Muscle of back (tissue), 13 donors: ENCODE results near the gene MMP7. TPM values are rescaled to one million over a fixed set of nuclear protein-coding genes. Genes with fewer than 3 reads are reported as not detected.

Experiments used
- DNase-seq, 3 donors: peaks; one replicate each; pipeline versions ENCODE4 v3.0.0 to v3.0.0-alpha.2; 2013
- long read RNA-seq, 9 donors: transcript quantifications; one replicate each; lab custom pipeline, GENCODE V29; 2026
- polyA plus RNA-seq, 10 donors: library from polyadenylated mRNA; unstranded; fragments of 120-200 nt; gene quantifications; one replicate each; pipeline ENCODE4 v1.2.1, GENCODE V29; 2013; ENCODE audit not compliant: insufficient read length in 10 of 10

MMP7 gene, protein sequence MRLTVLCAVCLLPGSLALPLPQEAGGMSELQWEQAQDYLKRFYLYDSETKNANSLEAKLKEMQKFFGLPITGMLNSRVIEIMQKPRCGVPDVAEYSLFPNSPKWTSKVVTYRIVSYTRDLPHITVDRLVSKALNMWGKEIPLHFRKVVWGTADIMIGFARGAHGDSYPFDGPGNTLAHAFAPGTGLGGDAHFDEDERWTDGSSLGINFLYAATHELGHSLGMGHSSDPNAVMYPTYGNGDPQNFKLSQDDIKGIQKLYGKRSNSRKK
- not detected for polyA plus RNA-seq
- long read RNA-seq, donor 1 = 0 reads
- long read RNA-seq, donor 2 = 0 reads
- long read RNA-seq, donor 3 = 0 reads
- long read RNA-seq, donor 4 = 0 reads
- long read RNA-seq, donor 5 = 0 reads
- long read RNA-seq, donor 6 = 0 reads
- long read RNA-seq, donor 7 = 0 reads
- long read RNA-seq, donor 8 = 0 reads
- long read RNA-seq, donor 9 = 0 reads

DNA sequence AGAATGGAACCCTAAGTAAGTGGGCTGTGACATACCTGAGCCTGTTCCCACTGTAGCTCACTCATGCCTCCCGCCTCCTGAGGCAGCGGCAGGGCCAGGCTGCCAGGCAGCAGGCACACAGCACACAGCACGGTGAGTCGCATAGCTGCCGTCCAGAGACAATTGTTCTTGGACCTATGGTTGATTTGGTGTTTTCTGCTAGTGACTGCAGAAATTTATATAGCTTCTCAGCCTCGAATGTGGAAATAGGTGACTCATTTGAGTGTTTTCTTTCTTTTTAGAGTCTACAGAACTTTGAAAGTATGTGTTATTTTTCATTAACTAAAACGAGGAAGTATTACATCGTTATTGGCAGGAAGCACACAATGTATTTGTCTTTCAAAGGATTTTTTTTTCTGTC lies at the start of gene MMP7:
TSS of gene MMP7 (minus strand) at position 190 of the 400 bp plus-strand sequence. CDS start at position 143, 47 bp downstream.
- peak in 1 of 3 donors; percentile 10 for DNase-seq

DNA sequence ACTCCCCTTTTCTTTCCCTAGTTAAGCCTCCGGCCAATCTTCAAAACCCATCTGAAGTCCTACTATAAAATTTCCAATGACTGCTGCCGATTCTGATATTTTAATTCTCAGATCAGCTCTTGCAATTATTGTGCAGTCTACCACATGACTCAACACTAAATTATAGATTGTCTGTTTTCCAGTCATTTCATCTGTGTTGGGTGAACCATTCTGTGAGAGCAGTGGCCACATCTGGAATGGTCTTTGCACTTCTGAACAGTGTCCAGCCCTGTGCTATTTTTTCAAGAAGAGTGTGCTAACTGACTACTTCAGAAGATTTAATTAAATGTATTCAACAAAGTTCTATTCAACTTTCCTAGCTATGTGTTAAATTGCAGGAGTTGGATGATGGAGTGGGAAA lies 47.2 kb upstream of the MMP7 start:
- no peak for DNase-seq

DNA sequence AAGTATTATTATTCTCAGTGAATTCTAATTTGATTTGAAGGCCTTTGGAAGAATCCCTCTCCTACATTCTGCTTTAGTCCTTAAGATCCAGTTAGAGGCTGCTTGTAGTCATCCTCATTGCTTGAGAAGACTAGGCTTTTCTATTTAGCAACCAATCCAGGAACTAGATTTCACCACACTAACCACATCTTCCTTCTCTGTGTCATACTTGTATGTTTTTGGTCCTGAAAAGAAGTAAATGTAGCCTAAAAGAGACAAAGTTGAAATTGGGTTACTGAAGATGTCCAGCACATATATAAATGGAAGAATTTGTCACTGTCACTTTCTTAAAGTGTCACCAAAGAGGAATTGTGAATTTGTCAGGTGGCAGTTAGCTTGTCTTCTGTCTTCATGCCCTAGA lies 46.6 kb upstream of the MMP7 start:
- no peak for DNase-seq

DNA sequence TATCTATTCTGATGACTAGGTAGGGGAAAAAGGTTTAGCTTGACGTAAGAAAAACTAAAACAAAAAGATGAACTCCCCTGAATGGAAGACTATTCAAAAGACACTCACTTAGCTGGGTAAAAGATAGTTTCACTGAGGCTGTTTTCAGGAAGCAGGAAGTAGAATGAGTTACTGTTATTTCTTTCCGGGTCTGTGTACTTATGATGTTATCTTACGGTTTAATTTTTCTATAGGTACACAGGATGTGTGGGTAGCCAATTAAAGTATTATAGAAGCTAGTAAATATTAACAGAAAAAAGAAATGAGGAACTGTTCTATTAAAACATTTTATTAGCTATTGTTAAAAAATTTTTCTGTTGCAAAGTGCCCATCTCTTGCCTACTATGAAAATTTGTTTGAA lies 45.8 kb upstream of the MMP7 start:
- no peak for DNase-seq

DNA sequence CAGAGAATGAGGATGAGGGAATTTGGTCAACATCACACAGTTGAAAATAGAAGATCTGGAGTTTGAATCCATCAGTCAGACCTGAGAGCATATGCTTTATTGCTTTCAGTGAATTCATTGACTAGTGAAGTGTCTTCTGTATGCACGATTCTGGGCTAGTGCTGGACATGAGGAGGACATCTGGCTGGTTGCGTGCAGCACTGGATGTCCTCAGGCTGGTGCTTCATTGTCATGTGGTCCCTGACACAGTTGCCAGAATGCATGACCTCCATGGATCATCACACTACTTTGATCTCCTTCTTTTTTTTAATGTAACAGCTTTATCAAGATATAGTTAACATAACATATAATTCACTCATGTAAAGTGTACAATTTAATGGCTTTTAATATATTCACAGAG lies 44.5 kb upstream of the MMP7 start:
- no peak for DNase-seq

DNA sequence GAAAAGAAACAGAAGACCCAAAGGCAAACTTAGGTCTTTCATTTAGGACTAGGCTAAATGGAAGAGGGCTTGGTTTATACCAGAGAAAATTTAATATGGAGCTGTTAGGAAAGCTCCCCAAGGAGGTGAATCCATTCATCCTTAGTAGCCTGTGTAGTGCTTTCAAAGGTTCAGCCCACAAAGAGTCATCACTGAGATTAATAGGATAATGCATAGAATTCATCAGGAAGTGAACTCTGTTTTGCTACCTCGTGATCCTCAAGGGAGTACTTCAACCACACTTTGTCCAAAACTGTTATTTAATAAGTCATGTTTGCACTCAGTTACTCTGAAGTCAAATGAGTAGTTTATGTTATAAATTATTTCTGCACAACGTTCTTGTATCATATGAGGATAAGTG lies 43.3 kb upstream of the MMP7 start:
- DNase-seq = peak in 1 of 3 donors; percentile 5

DNA sequence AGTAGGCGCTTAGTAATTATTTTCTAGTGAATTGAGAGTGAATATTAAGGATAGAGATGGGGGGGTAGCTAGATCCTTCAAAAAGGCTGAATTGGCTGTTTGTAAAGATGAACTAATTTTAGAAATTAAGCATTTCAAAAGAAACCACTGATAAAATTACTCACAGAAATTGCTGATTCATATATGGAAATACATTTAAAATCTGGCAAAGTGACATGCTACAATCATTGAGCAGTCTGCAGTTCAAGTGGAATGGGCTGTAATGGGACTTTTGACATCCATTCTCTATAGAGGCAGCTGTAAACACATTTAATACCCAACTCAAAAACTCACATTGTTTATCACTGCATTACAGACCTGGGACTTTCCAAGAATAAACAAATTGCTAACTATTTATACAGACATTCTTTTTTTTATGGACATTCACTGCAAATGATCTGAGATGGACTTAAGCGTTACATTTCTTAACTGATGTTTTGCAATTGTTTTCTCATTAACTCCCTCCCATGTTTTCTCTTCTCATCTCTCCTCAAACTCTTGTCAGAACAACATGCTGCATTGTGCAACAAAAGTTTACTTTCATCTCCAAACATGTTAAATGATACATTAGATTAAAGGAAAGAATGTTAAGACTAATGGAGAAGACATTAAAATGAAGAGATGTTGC lies 42.1 kb upstream of the MMP7 start:
- no peak for DNase-seq

DNA sequence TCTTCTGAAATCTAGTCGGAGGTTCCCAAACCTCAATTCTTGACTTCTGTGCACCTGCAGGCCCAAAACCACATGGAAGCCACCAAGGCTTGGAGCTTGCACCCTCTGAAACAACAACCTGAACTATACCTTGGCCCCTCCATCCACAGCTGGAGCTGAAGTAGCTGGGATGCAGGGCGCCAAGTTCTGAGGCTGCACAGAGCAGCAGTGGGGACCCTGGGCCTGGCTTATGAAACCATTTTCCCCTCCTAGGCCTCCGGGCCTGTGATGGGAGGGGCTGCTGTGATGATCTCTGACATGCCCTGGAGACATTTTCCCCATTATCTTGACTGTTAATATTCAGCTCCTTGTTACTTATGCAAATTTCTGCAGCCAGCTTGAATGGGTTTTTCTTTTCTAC lies 38.3 kb upstream of the MMP7 start:
- DNase-seq = no peak

DNA sequence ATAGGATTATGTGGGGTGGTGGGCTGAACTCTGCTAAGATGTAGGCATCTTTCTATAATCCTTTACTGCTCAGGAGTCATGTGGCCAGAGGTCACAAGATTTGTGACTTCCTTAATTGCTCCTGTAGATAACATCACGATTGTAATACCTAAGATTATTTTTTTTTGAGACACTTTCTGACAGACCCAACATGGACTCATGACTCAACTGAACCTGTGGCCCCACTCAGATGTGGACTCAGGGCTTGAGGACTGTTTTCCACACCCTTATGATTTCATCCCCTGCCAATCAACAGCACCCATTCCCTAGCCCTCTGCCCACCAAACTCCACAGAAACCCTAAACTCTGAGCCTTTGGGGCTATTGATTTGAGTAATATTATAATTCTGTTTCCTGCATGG lies 35.6 kb upstream of the MMP7 start:
- no peak for DNase-seq

DNA sequence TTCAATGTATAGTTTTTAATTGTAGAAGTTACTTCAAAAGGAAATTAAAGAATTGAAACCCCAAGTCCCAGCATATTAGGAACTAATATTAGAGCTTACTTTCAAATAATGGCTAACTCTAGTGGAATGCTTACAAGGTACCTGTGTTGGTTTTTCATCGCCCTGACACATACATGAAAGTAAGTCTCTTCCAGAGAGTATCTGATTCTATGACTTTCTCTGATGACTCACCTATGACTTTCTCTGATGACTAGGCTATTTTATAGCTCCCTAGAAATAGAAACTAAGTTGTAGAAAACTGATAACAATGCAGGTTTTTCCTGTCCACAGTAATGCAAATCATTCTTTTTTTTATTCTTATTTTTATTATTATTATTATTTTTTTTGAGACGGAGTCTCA lies 33.6 kb upstream of the MMP7 start:
- peak in 1 of 3 donors; percentile 18 for DNase-seq

DNA sequence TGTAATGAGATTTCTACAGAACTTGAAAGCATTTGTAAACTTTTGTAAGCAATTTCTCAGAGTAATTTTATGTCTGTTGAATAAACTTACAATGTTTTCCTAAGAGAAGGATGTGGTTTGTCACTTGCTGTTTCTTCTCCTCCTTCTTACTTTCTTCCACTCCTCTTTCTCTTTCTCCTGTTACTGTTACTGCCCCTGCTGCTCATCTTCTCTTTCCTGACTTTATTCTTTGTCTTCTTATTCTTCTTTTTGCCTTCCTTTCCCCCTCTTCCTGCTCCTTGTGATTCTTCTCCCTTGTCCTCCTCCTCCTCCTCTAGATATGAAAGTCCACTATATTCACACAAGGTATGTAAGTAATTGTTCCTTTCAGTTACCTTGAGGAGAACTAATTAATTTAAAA lies 31.1 kb upstream of the MMP7 start:
- DNase-seq = no peak

DNA sequence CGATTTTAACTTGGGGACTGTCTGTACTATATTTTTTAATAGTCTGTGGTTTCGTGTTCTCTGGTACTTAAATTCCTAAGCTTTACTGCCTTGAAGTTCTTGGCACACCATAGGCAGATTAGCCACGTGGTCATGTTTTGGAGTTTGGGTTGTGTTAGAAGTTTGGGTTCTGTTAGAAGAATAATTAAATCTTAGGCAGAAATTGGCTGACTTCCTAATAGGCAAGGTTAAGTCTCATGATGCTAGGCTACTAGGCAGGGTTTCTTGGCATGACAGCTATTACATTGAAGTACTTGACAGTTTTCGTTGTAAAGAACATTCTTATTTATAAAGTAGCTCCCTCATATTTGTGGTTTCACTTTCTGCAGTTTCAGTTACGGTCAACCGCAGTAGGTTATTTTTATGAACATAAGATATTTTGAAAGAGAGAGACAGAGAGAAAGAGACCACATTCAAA lies 30.0 kb upstream of the MMP7 start:
- peak; percentile 10 to 56 (median 17) for DNase-seq

DNA sequence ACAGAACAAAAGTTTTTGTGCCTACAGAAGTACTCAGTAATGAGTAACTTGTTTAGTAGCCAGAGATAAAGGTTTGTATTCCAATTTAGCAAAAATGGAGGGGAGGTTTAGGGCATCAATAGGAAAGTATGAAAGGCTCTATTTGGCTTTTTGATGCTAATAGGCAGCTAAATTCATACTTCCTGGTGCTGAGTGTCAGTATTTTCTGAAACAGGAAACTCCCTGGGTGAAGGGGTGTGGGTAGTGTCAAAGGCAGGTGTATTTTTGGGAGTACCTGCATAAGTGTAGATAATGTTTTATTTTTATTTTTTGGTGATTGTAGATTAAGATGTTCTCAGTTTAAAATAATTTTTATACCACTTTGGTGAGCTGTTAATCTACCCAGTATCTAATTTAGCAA lies 29.3 kb upstream of the MMP7 start:
- DNase-seq = no peak

DNA sequence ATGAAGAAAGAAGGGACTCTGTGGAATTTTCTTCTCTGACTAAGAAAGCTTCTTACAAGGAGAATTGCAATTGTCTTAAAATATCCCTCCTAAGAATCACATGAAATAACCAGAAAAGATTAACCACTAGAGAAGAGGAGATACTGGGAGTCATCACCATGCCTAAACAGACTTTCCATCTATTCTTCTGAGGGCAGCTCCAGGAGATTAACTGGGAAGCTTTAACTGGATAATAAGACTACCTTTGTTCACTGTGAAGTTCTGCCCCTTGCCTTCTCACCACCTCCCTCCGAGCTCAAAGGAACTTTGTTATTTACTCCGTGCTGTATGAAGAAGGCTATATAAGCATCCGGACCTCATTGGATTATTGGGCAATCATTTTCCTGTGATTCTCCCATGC lies 24.5 kb upstream of the MMP7 start:
- DNase-seq = no peak

DNA sequence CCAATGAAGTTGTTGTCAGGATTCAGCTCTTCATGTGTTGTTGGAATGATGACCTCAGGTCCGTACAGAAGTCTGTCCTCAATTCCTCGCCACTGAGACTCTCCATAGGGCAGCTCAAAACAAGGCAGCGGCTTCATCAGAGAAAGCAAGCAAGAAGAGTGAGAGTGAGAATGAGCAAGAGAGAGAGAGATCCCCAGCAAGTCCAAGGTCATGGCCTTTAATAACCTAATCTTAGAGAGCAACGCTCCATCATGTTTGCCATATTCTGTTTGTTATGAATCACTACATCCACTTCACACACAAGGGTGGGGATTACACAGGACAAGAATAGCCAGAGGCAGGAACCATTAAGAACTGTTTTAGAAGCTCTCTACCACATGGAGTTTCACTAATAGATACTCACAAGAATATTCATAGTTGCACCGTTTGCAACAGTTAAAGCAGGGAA lies 23.3 kb upstream of the MMP7 start:
- DNase-seq = no peak

DNA sequence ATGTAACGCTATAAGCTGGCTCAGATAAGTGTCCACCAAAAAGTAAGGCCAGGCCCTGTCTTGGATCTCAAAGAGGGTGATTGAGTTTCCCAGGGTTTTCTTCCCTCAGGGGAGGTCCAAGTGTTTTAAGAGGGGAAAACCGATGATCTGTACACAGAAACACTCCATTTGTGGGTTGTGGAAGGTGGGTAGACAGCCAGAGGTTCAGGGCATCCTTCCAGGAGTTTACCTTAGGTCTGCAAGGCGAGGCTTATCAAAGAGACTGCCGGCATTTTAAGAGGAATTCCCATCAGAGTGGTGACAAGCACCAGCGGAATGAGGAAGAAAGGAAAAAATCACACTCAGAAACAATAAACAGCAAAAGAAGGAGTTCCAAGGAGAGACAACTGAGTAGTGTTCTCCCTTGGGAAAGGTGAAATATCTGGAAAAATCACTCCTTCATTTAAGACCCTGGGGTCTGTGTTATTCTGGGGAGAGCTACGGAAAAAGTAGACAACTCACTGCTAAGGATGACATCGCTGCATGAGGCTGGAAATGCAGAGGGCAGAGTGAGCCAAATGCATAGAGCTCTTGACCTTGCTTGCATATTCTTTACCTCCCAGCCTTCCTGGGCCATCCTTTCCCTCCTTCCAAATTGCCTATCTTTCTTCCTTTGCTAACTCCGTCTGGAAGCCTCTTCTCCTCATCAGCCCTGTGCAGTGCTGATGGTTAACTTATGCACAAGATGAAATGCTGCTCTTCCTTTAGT lies 22.1 kb upstream of the MMP7 start:
- peak in 1 of 3 donors; percentile 17 for DNase-seq

DNA sequence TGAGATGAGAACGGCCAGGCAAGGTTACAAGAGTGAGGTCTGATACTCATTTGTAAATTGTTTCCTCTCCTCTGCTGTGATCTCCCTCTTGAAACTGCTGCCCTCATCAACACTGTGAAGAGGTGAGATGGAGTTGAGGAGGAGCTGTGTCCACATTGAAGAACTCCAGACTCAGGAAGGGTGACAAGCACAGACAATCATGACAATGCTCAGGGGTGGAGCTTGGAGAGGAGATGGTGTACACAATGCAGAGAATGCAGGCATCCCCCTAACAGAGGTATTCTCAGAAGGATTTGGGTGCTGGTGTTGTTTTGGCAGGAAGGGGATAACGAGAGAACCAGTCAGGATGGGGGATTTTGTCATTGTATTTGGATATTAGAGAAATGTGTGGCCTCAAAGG lies 21.5 kb upstream of the MMP7 start:
- no peak for DNase-seq

DNA sequence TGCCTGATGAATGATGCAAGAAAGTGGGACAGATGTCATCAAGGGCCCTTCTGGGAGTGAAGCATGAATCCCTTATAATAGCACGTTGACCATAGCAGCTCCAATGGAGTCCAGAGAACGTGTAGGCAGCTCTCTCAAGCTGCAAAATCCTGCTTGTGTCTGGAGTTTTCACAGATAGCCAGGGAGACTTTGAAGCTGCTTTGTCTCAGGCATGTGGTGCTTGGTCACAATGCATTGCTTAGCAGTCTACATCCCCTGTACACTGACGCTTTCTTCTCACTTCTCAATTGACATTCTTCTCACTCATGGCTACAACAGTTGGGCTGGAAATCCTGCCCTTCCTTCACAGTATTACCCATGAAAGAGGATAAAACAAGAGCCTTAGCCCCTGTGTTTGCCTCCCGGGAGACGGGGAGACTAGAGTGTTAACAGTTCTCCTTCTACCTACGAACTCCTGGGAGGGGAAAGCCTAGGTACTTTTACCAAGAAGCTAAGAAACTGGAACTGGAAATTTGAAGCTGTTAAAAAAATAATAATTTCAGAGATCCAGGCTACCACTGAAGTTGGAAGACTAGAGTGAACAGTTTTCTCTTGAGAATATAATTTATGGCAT lies 20.7 kb upstream of the MMP7 start:
- no peak for DNase-seq

DNA sequence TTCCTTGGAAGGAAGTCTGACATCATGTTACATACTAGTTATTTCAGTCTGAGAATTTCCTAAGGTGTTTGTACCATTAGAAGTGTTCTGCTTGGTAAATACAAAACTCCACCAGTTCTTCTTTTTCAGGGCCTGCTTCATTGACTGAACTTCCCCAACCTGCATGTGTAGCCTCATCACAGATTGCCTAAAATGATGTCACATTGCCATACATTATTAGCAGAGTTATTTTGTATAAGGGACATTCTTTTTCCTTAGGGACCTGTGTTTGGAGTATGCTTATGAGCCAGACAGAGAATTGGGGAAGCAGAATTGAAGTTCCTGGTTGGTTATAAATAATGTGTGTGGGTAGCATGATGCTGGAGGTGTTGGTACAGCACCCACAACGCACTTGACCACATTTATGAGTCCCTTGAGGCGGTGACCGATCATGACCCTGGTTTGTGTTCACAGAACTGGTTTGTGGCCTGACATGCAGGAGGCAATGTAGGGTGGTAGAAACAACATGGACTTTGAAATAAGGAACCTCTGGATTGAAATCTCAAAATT lies 16.4 kb upstream of the MMP7 start:
- DNase-seq = no peak

DNA sequence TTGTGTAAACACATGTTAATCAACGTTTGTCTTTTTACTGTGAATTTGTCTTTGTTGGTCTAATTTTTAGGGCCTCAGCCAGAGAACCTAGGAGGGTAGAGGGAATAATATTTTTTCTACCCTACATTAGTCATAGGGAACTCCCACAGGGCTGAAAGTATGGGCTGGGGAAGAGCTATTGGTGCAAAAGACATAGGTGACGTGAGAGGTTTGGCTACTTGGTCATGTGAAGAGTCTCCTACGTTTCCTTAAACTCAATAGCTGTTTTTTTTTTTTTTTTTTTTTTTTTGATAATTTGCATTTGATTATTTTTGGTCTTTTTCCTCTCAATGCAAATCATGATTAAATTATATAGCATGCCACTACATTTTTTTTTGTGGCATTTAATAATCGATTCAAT lies 15.9 kb upstream of the MMP7 start:
- DNase-seq = no peak

DNA sequence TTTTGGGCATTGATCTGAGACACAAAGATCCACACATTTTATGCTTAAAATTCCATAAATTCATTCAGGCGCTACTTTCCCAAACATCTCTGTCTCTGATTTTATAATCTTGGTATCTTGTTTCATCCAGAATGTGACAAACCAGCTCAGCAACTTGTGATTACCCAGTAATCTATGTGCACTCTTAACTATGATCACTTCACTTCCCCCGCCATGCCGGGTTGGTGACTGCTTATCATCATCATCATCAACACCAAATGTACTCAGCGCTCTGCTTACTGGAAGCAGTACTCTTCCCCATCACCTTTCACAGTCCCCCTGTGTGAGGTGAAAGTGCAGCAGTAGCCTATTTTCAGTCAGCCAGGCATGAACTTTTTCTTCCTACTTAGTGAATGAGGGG lies 15.2 kb upstream of the MMP7 start:
- no peak for DNase-seq

DNA sequence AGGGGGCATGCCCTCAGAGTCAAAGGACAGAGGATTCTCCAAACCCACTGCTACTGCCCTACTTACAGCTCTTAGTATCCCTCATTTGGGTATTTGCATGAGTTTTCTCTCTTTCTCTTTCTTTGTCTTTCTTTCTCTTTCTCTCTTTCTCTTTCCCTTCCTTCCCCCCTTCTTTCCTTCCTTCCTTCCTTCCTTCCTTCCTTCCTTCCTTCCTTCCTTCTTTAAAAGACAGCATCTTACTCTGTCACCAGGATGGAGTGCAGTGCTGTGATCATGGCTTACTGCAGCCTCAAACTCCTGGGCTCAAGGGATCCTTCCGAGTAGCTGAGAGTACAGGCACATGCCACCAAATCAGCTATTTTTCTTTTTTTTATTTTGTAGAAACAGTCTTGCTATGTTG lies 14.0 kb upstream of the MMP7 start:
- DNase-seq = no peak
